Activated naive CD8-positive, alpha-beta T cell treated with anti-CD3 and anti-CD28 coated beads, Interleukin-2, amount 50 U/mL, for 24 hours (primary cell): ENCODE results near the gene HLA-DPB1.

ENCODE experiments used
- ATAC-seq: fragments of 150-1000 bp; cut with Tn5 transposase; one replicate; pipeline ENCODE4 v1.10.0; 2021
- DNase-seq: peaks from one replicate; pipeline ENCODE4 v3.0.0; 2021
- H3K27ac Mint-ChIP-seq: one replicate; pipeline ENCODE4 v1.8.0; 2021; ENCODE audit warnings: mild to moderate bottlenecking, mixed read lengths
- H3K27me3 Mint-ChIP-seq: one replicate; pipeline ENCODE4 v1.8.0; 2021; ENCODE audit warnings: mixed read lengths
- H3K36me3 Mint-ChIP-seq: one replicate; pipeline ENCODE4 v1.8.0; 2021; ENCODE audit warnings: low read depth, mixed read lengths
- H3K4me1 Mint-ChIP-seq: one replicate; pipeline ENCODE4 v1.8.0; 2021; ENCODE audit warnings: mixed read lengths
- H3K4me3 Mint-ChIP-seq: one replicate; pipeline ENCODE4 v1.8.0; 2021; ENCODE audit warnings: mild to moderate bottlenecking, moderate library complexity, mixed read lengths
- H3K9me3 Mint-ChIP-seq: one replicate; pipeline ENCODE4 v1.8.0; 2021; ENCODE audit warnings: mixed read lengths

Gene HLA-DPB1

DNA sequence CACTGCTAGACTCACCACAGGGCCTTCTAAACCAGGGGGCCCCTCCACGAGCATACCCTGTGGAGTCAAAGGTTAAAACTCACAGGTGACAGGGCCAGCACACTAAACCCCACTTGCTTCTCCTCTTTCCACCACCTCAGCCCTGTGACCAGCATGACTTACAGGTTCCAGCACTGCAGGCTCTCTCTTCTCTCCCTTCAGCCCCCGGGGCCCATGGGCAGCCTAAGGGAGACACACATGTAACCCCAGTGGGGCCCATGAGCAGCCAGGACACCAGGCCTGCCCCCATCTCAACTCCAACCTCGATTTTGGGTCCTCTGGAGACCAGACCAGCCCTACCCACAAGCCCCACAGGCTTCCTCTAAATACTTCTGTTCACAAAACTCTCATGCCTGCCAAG is 28.0 kb downstream of the HLA-DPB1 start:
- H3K4me3 Mint-ChIP-seq, result no peak overlapping the region
- no peak overlapping the region for H3K27ac Mint-ChIP-seq
- H3K27me3 Mint-ChIP-seq, result peaks cover 21% of the 10 kb centered on the region
- H3K36me3 Mint-ChIP-seq, result peaks cover 8% of the 10 kb centered on the region
- no peaks in the 10 kb centered on the region for H3K4me1 Mint-ChIP-seq
- DNase-seq (no peak), ATAC-seq (no peak)
- H3K9me3 Mint-ChIP-seq, result peaks cover 25% of the 10 kb centered on the region

- Mint-ChIP-seq H3K27me3 (peaks cover 24% of the 10 kb centered on the region), H3K4me3 (no peak overlapping the region), H3K9me3 (peaks cover 17% of the 10 kb centered on the region), H3K27ac (no peak overlapping the region), H3K36me3 (peaks cover 8% of the 10 kb centered on the region), H3K4me1 (no peaks in the 10 kb centered on the region)
- DNase-seq (no peak), ATAC-seq (no peak)
Observed at GRCh38 chr6:33104887-33105286, 29.1 kb downstream of the HLA-DPB1 start.

DNA sequence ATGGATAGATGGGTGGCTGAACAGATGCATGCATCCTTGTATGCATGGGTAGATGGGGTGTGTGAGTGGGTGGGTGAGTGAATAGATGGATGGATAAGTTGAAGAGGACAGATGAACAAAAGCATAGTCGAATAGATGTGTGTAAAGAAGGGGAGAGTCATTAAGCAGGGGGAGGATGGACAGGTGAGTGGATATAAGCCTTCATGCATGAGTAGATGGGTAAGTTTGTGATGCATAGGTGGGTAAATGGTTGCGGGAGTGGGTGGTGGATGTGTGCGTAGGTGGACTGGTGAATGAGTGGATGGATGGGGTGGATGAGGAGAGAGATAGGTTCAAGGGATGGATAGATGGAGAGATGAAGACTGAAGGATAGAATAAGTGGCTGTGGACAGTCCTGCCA is 29.6 kb downstream of the HLA-DPB1 start:
- ATAC-seq (no peak), DNase-seq (no peak)
- Mint-ChIP-seq H3K4me3 (no peak overlapping the region), H3K36me3 (peaks cover 6% of the 10 kb centered on the region), H3K9me3 (peaks cover 12% of the 10 kb centered on the region), H3K27ac (no peak overlapping the region), H3K4me1 (no peaks in the 10 kb centered on the region), H3K27me3 (peaks cover 27% of the 10 kb centered on the region)

DNA sequence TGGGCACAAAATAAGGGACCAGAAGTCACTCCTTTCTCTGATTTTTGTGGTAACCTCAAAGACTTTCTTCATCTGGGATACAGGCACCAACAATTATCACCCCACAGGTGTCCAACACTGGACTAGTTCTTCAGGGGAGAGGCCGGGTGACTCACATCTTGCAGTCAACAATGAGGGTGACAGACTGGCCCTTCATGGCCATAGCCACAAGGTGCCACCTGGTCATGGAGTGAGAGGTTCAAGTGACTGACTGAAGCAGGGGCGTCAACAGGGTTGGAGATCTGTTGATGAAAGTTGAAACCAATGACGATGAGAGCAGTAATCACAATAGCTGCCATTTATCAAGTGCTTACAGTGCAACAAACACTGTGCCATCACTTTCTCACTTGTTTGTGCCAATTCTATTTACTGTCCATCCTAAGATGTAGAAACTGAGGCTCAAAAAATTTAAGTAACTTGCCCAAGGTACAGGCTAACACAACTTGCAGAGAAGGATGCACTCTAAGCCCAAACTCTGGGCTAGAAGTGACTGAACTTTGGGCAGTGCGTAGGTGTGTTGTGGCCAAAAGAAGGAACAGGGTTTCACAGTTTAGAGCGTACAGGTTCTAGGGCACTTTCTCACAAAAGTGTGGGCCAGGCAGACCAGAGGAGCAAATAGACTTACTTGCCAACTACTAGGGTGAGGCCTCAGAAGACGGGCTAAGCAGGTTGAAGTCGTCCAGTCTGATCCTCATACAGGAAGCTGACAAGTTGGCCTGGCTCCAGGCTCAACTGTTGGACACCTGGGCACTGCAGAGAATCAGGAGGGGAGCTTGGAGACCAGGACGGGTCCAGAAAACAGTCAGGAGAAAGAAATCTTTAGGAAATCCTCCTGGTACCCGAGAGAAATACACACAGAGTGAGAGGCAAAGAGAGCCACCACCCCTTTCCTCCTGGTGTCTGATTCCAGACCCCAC is 30.4 kb downstream of the HLA-DPB1 start:
- Mint-ChIP-seq H3K4me3 (no peak overlapping the region), H3K36me3 (no peaks in the 10 kb centered on the region), H3K9me3 (peaks cover 5% of the 10 kb centered on the region), H3K4me1 (no peaks in the 10 kb centered on the region), H3K27ac (no peak overlapping the region), H3K27me3 (peaks cover 29% of the 10 kb centered on the region)
- no peak for ATAC-seq
- DNase-seq, result no peak

- Mint-ChIP-seq H3K4me3 (no peak overlapping the region), H3K9me3 (no peaks in the 10 kb centered on the region), H3K4me1 (no peaks in the 10 kb centered on the region), H3K27ac (no peak overlapping the region), H3K36me3 (no peaks in the 10 kb centered on the region), H3K27me3 (peaks cover 29% of the 10 kb centered on the region)
- DNase-seq (no peak), ATAC-seq (no peak)
Observed at GRCh38 chr6:33107641-33108040, 31.9 kb downstream of the HLA-DPB1 start.

DNA sequence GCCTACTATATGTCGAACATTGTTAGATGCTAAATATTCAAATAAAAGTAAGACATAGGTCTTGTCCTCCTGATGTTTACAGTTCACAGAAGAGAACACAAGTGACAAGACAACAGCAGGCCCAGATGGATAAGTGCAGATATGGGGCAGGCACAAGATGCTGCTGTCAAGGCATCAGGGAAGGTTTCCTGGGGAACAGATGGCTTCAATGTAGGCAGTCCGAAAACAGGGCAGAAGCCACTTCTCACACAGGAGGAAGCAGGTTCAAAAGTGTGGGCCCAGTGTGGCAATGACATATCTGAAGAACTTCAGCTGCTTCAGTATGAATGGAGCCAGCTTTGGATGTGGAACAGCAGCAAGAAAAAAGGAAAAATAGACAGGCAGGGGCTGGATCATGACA is 32.5 kb downstream of the HLA-DPB1 start:
- peaks cover 30% of the 10 kb centered on the region for H3K27me3 Mint-ChIP-seq
- ATAC-seq (no peak), DNase-seq (no peak)
- no peak overlapping the region for H3K27ac Mint-ChIP-seq
- no peaks in the 10 kb centered on the region for H3K36me3 Mint-ChIP-seq
- no peaks in the 10 kb centered on the region for H3K4me1 Mint-ChIP-seq
- no peak overlapping the region for H3K4me3 Mint-ChIP-seq
- no peaks in the 10 kb centered on the region for H3K9me3 Mint-ChIP-seq

DNA sequence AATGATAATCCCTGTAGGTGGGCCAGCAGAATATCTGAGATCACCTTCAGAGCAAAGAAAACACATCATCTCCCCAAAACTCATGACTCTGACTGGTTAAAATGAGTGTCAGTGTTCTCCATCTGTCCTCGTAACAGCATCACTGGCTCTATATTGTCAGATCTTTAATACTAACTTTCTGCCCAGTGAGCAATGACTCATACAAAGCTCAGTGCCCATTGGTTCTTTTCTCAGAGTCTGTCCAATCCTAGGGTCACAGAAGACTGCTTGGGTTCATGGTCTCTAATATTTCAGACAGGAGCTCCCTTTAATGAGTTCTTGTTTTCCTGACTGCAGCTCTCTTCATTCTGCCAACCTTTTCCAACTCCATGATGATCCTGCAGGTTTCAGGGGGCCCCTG is 36.4 kb downstream of the HLA-DPB1 start:
- peaks cover 55% of the 10 kb centered on the region for H3K27me3 Mint-ChIP-seq
- H3K4me3 Mint-ChIP-seq, result no peak overlapping the region
- ATAC-seq (peak; percentile 83), DNase-seq (no peak)
- no peak overlapping the region for H3K27ac Mint-ChIP-seq
- no peaks in the 10 kb centered on the region for H3K36me3 Mint-ChIP-seq
- peaks cover 23% of the 10 kb centered on the region for H3K4me1 Mint-ChIP-seq
- H3K9me3 Mint-ChIP-seq, result no peaks in the 10 kb centered on the region

GRCh38 chr6:33113755-33114154 is 38.0 kb downstream of the HLA-DPB1 start:
- Mint-ChIP-seq H3K9me3 (no peaks in the 10 kb centered on the region), H3K27me3 (peaks cover 60% of the 10 kb centered on the region), H3K36me3 (no peaks in the 10 kb centered on the region), H3K27ac (no peak overlapping the region), H3K4me3 (no peak overlapping the region), H3K4me1 (peaks cover 34% of the 10 kb centered on the region)
- ATAC-seq (no peak), DNase-seq (no peak)

GRCh38 chr6:33114406-33114805 is 38.6 kb downstream of the HLA-DPB1 start:
- no peak overlapping the region for H3K4me3 Mint-ChIP-seq
- no peak overlapping the region for H3K27ac Mint-ChIP-seq
- H3K9me3 Mint-ChIP-seq, result no peaks in the 10 kb centered on the region
- H3K27me3 Mint-ChIP-seq, result peaks cover 60% of the 10 kb centered on the region
- H3K36me3 Mint-ChIP-seq, result no peaks in the 10 kb centered on the region
- H3K4me1 Mint-ChIP-seq, result peaks cover 34% of the 10 kb centered on the region
- ATAC-seq, result no peak
- DNase-seq, result no peak

DNA sequence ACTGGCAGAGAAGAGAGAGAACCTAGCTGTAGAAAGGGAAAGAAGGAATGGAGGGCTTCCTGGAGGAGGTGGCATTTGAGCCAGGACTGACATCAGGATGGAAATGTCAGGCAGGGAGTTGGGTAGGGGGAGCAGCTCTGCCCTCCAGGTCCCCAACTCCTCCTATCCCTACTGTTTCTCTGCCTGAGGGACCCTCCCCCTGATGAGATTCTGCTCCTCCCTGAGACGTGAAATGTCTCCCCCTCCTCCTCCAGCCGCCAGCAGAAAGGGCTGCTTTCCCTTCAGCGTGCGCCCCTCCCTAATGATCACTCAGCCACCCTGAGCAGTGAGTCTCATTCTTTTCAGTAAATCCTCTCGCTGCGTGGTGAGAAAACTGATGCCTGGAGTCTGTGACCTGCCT is 40.6 kb downstream of the HLA-DPB1 start:
- H3K4me3 Mint-ChIP-seq, result peak overlapping the region; percentile 28
- H3K27me3 Mint-ChIP-seq, result peaks cover 50% of the 10 kb centered on the region
- DNase-seq, result no peak
- no peaks in the 10 kb centered on the region for H3K9me3 Mint-ChIP-seq
- H3K4me1 Mint-ChIP-seq, result peaks cover 34% of the 10 kb centered on the region
- no peaks in the 10 kb centered on the region for H3K36me3 Mint-ChIP-seq
- H3K27ac Mint-ChIP-seq, result no peak overlapping the region
- no peak for ATAC-seq

GRCh38 chr6:33116841-33117711 is 41.3 kb downstream of the HLA-DPB1 start:
- H3K9me3 Mint-ChIP-seq, result no peaks in the 10 kb centered on the region
- no peak overlapping the region for H3K27ac Mint-ChIP-seq
- H3K27me3 Mint-ChIP-seq, result peaks cover 47% of the 10 kb centered on the region
- H3K36me3 Mint-ChIP-seq, result no peaks in the 10 kb centered on the region
- no peak for ATAC-seq
- DNase-seq, result no peak
- H3K4me3 Mint-ChIP-seq, result peak overlapping the region; percentile 28
- peaks cover 34% of the 10 kb centered on the region for H3K4me1 Mint-ChIP-seq

GRCh38 chr6:33117811-33118277 is 42.1 kb downstream of the HLA-DPB1 start:
- DNase-seq, result no peak
- H3K27ac Mint-ChIP-seq, result no peak overlapping the region
- peaks cover 34% of the 10 kb centered on the region for H3K4me1 Mint-ChIP-seq
- H3K27me3 Mint-ChIP-seq, result peaks cover 47% of the 10 kb centered on the region
- H3K36me3 Mint-ChIP-seq, result no peaks in the 10 kb centered on the region
- no peak overlapping the region for H3K4me3 Mint-ChIP-seq
- no peak for ATAC-seq
- H3K9me3 Mint-ChIP-seq, result no peaks in the 10 kb centered on the region

DNA sequence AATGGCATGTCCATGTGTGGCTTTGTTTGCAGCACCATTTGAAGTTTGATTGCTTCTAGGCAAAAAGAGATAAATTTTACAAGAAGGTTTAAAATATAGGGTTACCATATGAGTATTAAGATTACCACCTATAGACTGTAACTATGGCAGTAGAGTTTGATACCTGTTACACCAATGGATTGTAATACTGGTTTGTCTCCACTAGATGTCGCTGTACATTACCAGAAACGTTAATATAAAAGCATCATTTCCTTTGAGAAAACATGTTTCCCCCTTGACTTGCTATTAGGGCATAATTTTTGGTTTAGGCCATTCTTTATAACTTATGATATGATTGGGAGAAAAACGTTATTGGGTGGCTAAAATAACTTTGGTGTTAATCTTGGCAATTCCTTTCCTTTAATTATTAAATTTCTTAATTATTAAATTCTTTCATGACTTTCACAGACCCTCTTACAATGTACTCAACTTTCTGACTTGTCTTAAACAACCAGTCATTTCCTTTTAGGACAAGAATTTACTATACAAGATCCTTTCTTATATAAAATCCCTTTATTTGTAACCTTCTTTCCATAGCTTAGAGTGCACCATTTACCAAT is 42.8 kb downstream of the HLA-DPB1 start:
- Mint-ChIP-seq H3K27me3 (peaks cover 43% of the 10 kb centered on the region), H3K36me3 (no peaks in the 10 kb centered on the region), H3K4me3 (no peak overlapping the region), H3K4me1 (peaks cover 34% of the 10 kb centered on the region), H3K27ac (no peak overlapping the region), H3K9me3 (peaks cover 4% of the 10 kb centered on the region)
- ATAC-seq, result no peak
- DNase-seq, result no peak

- Mint-ChIP-seq H3K27ac (no peak overlapping the region), H3K36me3 (peaks cover 1% of the 10 kb centered on the region), H3K4me1 (peaks cover 25% of the 10 kb centered on the region), H3K27me3 (peaks cover 33% of the 10 kb centered on the region), H3K9me3 (peaks cover 8% of the 10 kb centered on the region), H3K4me3 (no peak overlapping the region)
- ATAC-seq (no peak), DNase-seq (no peak)
Observed at GRCh38 chr6:33120001-33120400, 44.2 kb downstream of the HLA-DPB1 start.
